Loucy (cell line): ENCODE results near the gene SMARCA5.
A peak's percentile ranks its signal among the peaks of the same experiment; 100 is the strongest.

ENCODE experiments used
- H2AFZ ChIP-seq: fragments of 200-600 bp; sonication (generic); 2 replicates; pipeline ENCODE4 v1.6.0; 2016; ENCODE audit warnings: antibody characterized with exemption, mild to moderate bottlenecking, low read length, moderate library complexity
- H3F3A ChIP-seq: fragments of 200-600 bp; 2 replicates; pipeline ENCODE4 v1.6.0; 2016; ENCODE audit warnings: antibody characterized with exemption, low read depth, mild to moderate bottlenecking
- H3K27me3 ChIP-seq: fragments of 200-600 bp; sonication (generic); 2 replicates; pipeline ENCODE4 v1.6.1; 2014; ENCODE audit warnings: low read length, mild to moderate bottlenecking; ENCODE audit not compliant: insufficient read depth, poor library complexity, severe bottlenecking
- H3K36me3 ChIP-seq: fragments of 200-600 bp; sonication (generic); 2 replicates; pipeline ENCODE4 v1.6.1; 2016; ENCODE audit warnings: low read length; ENCODE audit not compliant: insufficient read depth
- H3K4me1 ChIP-seq: fragments of 200-600 bp; sonication (generic); 2 replicates; pipeline ENCODE4 v1.5.1; 2014; ENCODE audit warnings: low read length, mild to moderate bottlenecking; ENCODE audit not compliant: insufficient read depth, poor library complexity, severe bottlenecking
- H3K4me2 ChIP-seq: fragments of 200-600 bp; sonication (generic); 2 replicates; pipeline ENCODE4 v1.6.0; 2014; ENCODE audit warnings: antibody characterized with exemption, low read length, low read depth, mild to moderate bottlenecking; ENCODE audit not compliant: poor library complexity, severe bottlenecking
- H3K4me3 ChIP-seq: fragments of 200-600 bp; sonication (generic); 2 replicates; pipeline ENCODE4 v1.5.1; 2014; ENCODE audit warnings: low read length, mild to moderate bottlenecking, mixed read lengths; ENCODE audit not compliant: poor library complexity, severe bottlenecking
- H3K79me2 ChIP-seq: fragments of 200-600 bp; sonication (generic); 2 replicates; pipeline ENCODE4 v1.6.1; 2014; ENCODE audit warnings: low read length; ENCODE audit not compliant: insufficient read depth
- H3K9ac ChIP-seq: fragments of 200-600 bp; sonication (generic); 2 replicates; pipeline ENCODE4 v1.6.0; 2014; ENCODE audit warnings: mild to moderate bottlenecking, low read depth, low read length, moderate library complexity; ENCODE audit not compliant: poor library complexity, severe bottlenecking
- H3K9me2 ChIP-seq: fragments of 200-600 bp; sonication (generic); replicated peaks from 2 replicates; pipeline ENCODE4 v1.6.1; 2016; ENCODE audit warnings: low read depth, low read length, mixed read lengths
- H3K9me3 ChIP-seq: fragments of 200-600 bp; sonication (generic); 2 replicates; pipeline ENCODE4 v1.6.1; 2014; ENCODE audit warnings: mild to moderate bottlenecking, antibody characterized with exemption, low read length, low read depth; ENCODE audit not compliant: insufficient read depth
- H4K20me1 ChIP-seq: fragments of 200-600 bp; sonication (generic); 2 replicates; pipeline ENCODE4 v1.6.0; 2014; ENCODE audit warnings: antibody characterized with exemption, low read length, mild to moderate bottlenecking; ENCODE audit not compliant: insufficient read depth, poor library complexity, severe bottlenecking
- EZH2phosphoT487 ChIP-seq: fragments of 200-600 bp; IDR thresholded peaks from 2 replicates; pipeline ENCODE4 v1.6.1; 2018; ENCODE audit warnings: antibody characterized with exemption, mild to moderate bottlenecking, moderate library complexity, borderline replicate concordance
- TF ChIP-seq, protein P1 (sequence below): fragments of 200-600 bp; sonication (generic); conservative IDR thresholded peaks from 2 replicates; pipeline ENCODE4 v1.5.1; 2014; ENCODE audit warnings: mild to moderate bottlenecking, antibody characterized with exemption, low read length

The SMARCA5 gene

DNA sequence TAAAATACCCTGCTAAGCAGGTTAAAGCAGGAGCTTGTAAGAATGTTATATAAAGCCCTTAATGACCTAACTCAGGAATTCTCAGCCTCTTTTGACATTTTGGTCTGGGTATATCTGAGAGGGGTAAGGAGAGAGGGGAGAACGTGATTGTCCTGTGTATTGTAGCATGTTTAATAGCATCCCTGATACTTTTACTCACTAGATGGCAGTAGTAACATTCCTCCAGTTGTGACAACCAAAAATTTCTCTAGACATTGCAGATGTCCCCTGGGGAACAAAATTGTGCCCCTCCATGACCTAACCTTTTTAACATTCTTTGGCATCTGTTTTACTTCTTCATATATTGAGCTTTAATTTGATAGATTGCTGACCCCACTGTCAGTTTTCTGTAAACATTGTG lies 17.9 kb downstream of the SMARCA5 start:
- H3K9ac ChIP-seq, result no peak overlapping the region
- no peak overlapping the region for H2AFZ ChIP-seq
- no peaks in the 10 kb centered on the region for H3K9me2 ChIP-seq
- H3K27me3 ChIP-seq, result no peaks in the 10 kb centered on the region
- no peaks in the 10 kb centered on the region for H3K4me1 ChIP-seq
- peaks cover 34% of the 10 kb centered on the region for H3K79me2 ChIP-seq
- H4K20me1 ChIP-seq, result peaks cover 23% of the 10 kb centered on the region
- peaks cover 98% of the 10 kb centered on the region for H3K36me3 ChIP-seq
- H3K4me2 ChIP-seq, result no peak overlapping the region
- no peak overlapping the region for H3K4me3 ChIP-seq
- TF ChIP-seq EZH2phosphoT487, result no peak
- TF ChIP-seq, protein P1, sequence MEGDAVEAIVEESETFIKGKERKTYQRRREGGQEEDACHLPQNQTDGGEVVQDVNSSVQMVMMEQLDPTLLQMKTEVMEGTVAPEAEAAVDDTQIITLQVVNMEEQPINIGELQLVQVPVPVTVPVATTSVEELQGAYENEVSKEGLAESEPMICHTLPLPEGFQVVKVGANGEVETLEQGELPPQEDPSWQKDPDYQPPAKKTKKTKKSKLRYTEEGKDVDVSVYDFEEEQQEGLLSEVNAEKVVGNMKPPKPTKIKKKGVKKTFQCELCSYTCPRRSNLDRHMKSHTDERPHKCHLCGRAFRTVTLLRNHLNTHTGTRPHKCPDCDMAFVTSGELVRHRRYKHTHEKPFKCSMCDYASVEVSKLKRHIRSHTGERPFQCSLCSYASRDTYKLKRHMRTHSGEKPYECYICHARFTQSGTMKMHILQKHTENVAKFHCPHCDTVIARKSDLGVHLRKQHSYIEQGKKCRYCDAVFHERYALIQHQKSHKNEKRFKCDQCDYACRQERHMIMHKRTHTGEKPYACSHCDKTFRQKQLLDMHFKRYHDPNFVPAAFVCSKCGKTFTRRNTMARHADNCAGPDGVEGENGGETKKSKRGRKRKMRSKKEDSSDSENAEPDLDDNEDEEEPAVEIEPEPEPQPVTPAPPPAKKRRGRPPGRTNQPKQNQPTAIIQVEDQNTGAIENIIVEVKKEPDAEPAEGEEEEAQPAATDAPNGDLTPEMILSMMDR, result peak; percentile 63
- H3K9me3 ChIP-seq, result no peaks in the 10 kb centered on the region
- no peaks in the 10 kb centered on the region for H3F3A ChIP-seq

DNA sequence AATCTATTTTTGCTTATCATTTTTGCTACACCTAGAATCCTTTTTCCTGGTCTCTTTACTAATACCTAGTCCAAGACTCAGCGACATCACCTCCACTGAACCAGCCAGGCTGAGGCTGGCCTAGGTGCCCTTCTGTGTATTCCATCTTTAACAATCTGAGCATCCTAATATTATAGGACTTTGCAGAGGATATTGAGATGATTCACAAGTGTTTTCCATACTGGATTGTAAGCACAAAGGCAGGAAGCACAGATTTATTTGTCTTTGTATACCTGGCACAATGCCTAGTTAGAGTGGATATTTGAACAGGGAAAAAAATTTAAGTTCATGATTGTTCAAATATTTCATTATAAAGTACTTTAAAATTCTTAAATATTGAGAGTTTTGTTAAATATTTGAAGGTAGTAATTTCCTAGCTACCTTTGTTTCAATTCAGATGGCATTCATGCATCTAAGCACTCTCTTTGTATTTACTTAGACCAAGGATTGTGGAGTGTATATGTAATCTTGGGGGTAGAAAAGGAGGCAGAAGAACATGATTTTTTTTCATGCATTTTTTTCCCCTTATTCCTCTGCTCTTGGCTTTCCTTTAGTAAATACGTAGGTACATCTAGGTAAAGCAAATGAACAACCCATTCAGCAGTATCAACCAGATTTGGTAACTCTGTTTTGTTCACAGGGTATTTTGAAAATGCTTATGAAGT lies 18.4 kb downstream of the SMARCA5 start:
- Histone ChIP-seq H3K36me3 (peaks cover 98% of the 10 kb centered on the region), H2AFZ (no peak overlapping the region), H3K4me1 (no peaks in the 10 kb centered on the region), H4K20me1 (peaks cover 23% of the 10 kb centered on the region), H3K79me2 (peaks cover 29% of the 10 kb centered on the region), H3K4me2 (no peak overlapping the region), H3K27me3 (no peaks in the 10 kb centered on the region), H3K4me3 (no peak overlapping the region), H3K9me2 (no peaks in the 10 kb centered on the region), H3K9ac (no peak overlapping the region), H3K9me3 (no peaks in the 10 kb centered on the region), H3F3A (no peaks in the 10 kb centered on the region)
- TF ChIP-seq EZH2phosphoT487, result no peak
- TF ChIP-seq, protein P1, result no peak

- no peak for TF ChIP-seq EZH2phosphoT487
- TF ChIP-seq, protein P1, result no peak
- Histone ChIP-seq H4K20me1 (peaks cover 3% of the 10 kb centered on the region), H3K9ac (no peak overlapping the region), H3K9me3 (no peaks in the 10 kb centered on the region), H3F3A (no peaks in the 10 kb centered on the region), H2AFZ (no peak overlapping the region), H3K4me1 (no peaks in the 10 kb centered on the region), H3K27me3 (no peaks in the 10 kb centered on the region), H3K4me3 (no peak overlapping the region), H3K36me3 (peaks cover 94% of the 10 kb centered on the region), H3K4me2 (no peak overlapping the region), H3K9me2 (no peaks in the 10 kb centered on the region), H3K79me2 (no peaks in the 10 kb centered on the region)
Measured at GRCh38 chr4:143538979-143539669, 25.6 kb downstream of the SMARCA5 start.
